ENCODE data around the gene FUT9.

FUT9 gene

DNA sequence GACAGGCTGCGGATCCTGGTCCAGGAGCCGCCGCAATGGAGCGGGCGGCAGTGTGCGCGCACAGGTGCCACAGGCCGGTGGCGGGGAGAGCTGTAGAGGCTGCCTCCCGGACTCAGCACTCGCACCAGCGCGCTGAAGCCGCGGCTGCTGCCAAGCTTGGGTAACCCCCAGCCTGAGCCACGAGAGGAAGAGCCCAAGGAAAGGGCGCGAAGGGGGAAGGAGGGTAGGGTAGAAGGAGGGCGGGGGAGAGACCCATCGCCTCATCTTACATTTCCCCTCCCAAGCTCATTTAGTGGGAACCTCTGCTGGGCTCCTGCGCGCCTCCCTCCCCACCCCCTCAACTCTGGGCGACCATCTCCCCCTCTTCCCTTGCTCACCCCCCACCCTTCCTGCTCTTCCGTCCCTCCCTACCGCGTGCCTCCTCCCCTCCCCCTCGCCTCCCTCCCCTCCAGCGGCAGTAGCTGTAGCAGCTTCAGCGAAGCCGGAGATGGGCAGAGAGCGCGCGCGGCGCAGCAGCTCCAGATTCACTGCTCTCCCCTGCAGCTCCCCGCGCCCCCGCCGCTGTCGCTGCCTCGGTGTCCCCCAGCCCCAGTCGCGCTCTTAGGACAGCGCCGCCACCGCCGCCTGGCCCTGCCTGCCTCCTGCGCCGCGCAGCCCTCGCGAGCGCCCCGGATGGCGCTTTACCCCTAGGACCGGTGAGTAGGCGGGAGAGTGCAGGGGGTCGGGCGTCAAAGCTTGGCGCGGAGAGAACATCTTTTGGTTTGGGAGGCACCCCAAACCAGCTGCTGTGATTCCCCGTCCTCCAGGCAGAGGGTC is at the start of gene FUT9:
FUT9 (plus strand) TSS at position 457 of the 816 bp plus-strand sequence. CDS start 187,182 bp downstream, outside the sequence.
- no peak for FAIRE-seq

GRCh38 chr6:95967594-95967993 is 48.2 kb upstream of the FUT9 start:
- no peak for DNase-seq (ENCODE audit: insufficient read length, low spot score)
- no peak for FAIRE-seq

More for the DNA sequence above, at the start of gene FUT9:
- DNase-seq (ENCODE audit: insufficient read length, low spot score): no peak

DNA sequence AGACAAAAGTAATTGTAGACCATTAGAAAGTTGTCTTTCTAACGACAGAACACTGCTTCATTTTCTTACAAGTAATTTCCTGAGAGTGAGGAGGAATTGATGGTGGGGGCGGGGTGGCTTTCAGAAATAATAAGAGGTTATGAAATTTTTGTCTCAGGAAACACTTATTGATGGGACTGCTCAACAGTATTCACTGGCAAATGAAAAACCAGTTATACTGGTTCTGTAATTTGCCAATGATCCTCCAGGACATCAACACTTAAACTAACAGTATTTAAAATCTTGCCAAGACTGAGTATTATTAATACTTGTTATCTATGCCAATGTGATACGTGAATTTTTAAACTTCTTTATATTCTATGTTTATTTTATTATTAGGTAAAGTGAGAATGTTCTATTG is 41.8 kb upstream of the FUT9 start:
- no peak for FAIRE-seq
- DNase-seq (ENCODE audit: insufficient read length, low spot score): no peak

DNA sequence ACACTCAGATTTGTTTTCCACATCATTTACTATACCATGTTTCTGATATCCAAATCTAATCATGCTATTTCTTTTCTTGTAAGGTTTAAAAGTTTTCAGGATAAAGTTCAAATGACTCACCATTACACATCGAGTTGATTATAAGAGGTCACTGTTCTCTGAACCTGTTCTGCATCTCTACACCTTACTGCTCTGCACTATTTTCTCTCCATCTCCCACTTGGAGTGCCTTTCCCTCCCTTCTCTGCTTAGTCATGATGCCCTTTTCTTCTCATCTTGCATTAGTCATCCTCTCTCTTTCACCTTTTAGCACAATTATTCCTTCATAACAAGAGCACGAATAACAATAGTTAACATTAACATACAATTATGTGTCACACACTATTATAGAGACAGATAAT is 37.5 kb upstream of the FUT9 start:
- FAIRE-seq (no peak), DNase-seq (ENCODE audit: insufficient read length, low spot score) (no peak)

DNA sequence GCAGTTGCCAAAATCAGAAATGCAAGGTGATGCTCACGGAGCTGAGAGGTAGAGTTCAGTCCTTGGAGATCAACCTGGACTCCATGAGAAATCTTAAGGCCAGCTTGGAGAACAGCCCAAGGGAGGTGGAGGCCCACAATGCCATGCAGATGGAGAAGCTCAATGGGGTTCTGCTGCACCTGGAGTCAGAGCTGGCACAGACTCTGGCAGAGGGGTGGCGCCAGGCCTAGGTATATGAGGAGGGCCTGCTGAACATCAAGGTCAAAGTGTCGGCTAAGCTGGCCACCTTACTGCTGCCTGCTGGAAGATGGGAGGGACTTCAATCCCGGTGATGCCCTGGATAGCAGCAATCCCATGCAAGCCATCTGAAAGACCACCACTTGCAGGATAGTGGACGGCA is 23.9 kb upstream of the FUT9 start:
- no peak for FAIRE-seq
- no peak for DNase-seq (ENCODE audit: insufficient read length, low spot score)

DNA sequence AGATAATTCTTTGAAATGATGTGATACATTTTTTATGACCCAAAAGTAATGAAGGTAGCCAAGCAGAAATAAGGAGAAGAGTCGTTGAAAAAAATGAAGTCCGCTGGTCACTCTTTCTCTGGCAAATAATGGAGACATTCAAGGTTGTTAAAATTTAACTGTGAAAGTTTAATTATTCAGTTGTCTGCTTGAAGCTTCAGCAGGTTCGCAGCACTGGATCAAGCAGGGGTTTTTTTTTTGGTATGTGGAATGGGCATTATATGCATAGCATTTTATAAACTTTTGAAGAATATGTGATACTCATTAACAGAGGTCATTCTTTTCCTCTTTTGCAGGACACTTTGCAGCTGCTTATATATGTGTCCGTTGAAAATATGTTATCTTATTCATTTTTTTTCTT is 21.6 kb upstream of the FUT9 start:
- FAIRE-seq (no peak), DNase-seq (ENCODE audit: insufficient read length, low spot score) (no peak)

DNA sequence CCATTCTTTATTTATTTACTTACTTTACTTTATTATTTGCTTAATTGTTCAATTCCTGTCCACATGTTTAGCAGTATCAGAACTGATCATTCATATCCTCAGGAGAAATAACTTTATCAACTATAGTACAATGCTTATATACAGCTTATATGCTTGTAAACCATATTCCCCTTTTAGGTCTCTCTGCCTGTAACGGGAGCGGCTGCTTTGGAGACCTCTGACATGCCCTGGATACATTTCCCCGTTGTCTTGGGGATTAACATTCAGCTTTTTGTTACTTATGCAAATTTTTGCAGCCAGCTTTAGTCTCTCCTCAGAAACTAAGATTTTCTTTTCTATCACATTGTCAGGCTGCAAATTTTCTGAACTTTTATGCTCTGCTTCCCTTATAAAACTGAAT is 17.6 kb upstream of the FUT9 start:
- no peak for DNase-seq (ENCODE audit: insufficient read length, low spot score)
- no peak for FAIRE-seq

- DNase-seq (ENCODE audit: insufficient read length, low spot score) (no peak), FAIRE-seq (no peak)
These were observed 13.7 kb upstream of the FUT9 start for GRCh38 chr6:96001891-96002575.

DNA sequence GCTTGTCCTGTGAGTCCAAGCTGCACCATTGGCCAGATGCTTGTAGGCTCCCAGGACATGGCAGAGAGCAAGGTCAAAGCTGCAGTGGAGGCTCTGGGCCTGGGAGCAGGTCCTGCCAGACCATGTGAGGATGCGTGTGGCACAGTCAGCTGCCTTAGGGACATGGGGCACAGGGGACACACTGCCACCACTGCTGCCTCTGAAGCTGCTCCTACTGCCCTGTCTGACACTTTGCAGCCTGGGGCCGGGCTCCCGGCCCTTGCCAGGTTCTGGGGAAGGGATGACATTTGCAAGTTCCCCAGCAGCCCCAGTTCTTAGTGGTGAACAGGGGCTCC is 13.2 kb upstream of the FUT9 start:
- FAIRE-seq (no peak), DNase-seq (ENCODE audit: insufficient read length, low spot score) (no peak)

DNA sequence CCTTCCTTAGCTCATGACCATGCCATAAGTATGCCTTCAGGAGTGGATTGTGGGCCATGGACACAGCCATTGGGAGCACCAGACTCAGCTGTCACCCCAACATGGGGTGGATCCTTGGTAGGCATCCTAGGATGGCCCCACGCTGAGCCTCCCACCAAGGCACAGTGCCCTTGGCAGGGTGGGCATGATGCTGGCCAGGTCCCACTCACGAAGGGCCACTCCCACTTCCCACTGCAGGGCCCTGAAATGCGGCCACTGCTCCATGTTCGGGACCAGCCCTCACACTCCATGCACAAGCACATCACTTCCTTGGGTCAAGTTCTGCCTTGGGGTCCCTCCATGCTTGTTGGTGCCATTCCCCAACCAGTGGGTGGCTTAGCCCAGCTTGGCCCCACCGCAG is 12.9 kb upstream of the FUT9 start:
- FAIRE-seq (no peak), DNase-seq (ENCODE audit: insufficient read length, low spot score) (no peak)

DNA sequence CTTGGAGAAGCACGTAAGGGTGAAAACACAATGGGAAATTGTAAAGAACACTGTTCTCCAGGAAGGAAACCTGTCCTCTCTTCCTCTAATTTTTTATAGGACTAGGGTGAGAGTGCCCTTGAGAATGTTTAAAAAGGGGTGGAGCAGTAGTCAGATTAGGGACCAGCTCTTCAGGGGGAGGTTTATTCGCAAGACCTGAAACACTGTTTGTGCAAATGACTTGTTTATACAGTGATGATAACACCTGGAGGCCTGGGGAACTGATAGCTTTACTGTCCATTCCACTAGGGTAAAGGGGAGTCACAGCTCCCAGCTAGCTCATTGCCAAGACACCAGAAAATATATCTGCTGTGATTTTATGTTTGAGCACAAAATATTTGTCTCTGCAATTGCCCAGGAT is 8.1 kb upstream of the FUT9 start:
- DNase-seq (ENCODE audit: insufficient read length, low spot score) (no peak), FAIRE-seq (no peak)

- DNase-seq (ENCODE audit: insufficient read length, low spot score) (no peak), FAIRE-seq (no peak)
These were observed 2.2 kb upstream of the FUT9 start for GRCh38 chr6:96013531-96013930.

DNA sequence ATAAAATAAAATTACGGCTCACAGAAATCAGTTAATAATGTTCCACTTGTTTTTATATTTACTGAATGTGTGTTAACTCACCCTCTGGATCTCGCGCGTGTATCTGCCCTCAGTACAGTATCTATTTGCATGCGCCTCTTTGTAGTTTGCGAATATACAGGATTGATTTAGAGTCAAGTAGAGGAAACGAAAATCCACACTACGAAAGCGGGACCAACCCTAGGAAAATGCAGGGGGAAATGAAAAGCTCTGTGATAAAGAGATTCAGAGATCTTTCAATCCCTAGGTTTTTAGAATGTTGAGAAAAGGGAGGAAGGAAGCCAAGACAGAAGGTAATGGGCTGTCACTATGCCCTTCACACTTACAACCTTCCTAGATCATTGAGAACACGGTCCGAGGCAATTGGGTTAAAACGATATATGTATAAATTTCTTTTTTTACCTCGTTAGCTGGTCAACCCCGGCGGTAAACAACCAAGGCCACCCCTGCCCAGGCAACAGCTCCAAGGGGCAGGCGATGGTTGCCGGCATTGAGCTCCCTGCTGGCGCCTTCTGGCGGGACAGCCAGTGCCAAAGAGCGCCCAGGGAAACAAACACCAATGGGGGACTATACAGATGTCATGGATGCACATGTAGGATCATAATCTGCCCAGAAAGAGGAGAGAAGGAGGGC is 792 bp upstream of the FUT9 start:
- DNase-seq (ENCODE audit: insufficient read length, low spot score) (no peak), FAIRE-seq (no peak)

- FAIRE-seq (no peak), DNase-seq (ENCODE audit: insufficient read length, low spot score) (no peak)
These were observed 728 bp downstream of the FUT9 start for GRCh38 chr6:96016334-96017069.

DNA sequence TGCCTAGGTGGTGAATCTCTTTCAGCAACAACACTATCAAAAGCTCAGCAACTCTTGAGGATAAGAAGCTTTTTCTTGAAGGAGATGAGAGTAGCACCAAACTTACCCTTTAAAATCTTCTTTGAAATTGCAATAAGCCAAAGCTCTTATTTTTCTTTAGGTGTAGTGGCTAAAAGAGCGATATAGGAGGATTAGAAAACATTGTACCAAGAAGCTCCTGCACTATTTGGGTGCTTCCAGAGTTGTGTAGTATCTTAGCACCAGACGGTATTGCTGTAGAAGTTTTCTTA is 1.2 kb downstream of the FUT9 start:
- FAIRE-seq: no peak

GRCh38 chr6:96022225-96022624 is 6.5 kb downstream of the FUT9 start:
- DNase-seq (ENCODE audit: insufficient read length, low spot score): no peak
- no peak for FAIRE-seq

More for the DNA sequence above, 1.2 kb downstream of the FUT9 start:
- DNase-seq (ENCODE audit: insufficient read length, low spot score): no peak

DNA sequence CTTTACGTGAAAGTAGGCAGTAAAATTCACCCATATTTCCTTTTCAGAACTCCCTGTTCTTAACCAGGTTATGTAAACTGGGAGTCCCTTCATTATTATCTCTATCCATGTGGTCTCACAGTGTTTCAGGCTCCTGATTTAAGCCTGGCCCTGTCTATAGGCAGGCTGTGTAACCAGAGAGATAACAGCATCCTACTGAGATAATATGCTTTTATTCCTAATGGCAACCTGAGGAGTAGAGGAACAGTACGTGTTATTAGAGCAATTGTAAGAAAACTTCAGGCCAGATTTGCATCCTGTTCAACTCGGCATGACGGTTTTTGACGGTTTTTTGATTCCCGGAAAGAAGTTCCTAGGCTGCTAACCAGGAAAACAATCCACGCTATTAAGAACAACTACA is 16.9 kb downstream of the FUT9 start:
- FAIRE-seq (no peak), DNase-seq (ENCODE audit: insufficient read length, low spot score) (no peak)

DNA sequence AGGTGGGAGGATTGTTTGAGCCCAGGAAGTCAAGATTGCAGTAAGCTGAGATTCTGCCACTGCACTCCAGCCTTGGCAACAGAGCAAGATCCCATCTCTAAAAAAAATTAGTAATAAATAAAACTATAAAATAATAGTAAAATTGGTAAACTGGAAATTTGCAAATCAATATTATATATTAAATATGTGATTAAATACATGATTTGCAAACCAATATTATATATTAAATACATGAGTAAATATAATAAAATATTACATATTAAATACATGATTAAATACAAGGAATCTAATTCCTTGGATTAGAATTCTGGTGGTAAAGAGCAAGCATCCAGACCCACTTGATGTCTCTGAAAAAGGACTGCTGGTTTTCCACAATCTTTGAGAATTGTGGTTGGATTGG is 35.8 kb downstream of the FUT9 start:
- DNase-seq (ENCODE audit: insufficient read length, low spot score) (no peak), FAIRE-seq (no peak)

GRCh38 chr6:96058082-96058481 is 42.3 kb downstream of the FUT9 start:
- DNase-seq (ENCODE audit: insufficient read length, low spot score) (no peak), FAIRE-seq (no peak)

GRCh38 chr6:96059586-96059985 is 43.8 kb downstream of the FUT9 start:
- no peak for FAIRE-seq

GRCh38 chr6:96060249-96060648 is 44.5 kb downstream of the FUT9 start:
- DNase-seq (ENCODE audit: insufficient read length, low spot score): no peak
- FAIRE-seq: no peak

More at GRCh38 chr6:96059586-96059985, 43.8 kb downstream of the FUT9 start:
- no peak for DNase-seq (ENCODE audit: insufficient read length, low spot score)

Data from HTR-8/SVneo (cell line).